ENCODE measurements around the gene PSMC3. TPM values are rescaled to one million over a fixed set of nuclear protein-coding genes. Genes with fewer than 3 reads are reported as not detected.

PSMC3 gene
- total and polyA plus RNA-seq, 2 of the 13 experiments (the other 11 are each of a cell fraction or from before 2014, with no cell fraction given): 75.8 to 214 TPM

DNA sequence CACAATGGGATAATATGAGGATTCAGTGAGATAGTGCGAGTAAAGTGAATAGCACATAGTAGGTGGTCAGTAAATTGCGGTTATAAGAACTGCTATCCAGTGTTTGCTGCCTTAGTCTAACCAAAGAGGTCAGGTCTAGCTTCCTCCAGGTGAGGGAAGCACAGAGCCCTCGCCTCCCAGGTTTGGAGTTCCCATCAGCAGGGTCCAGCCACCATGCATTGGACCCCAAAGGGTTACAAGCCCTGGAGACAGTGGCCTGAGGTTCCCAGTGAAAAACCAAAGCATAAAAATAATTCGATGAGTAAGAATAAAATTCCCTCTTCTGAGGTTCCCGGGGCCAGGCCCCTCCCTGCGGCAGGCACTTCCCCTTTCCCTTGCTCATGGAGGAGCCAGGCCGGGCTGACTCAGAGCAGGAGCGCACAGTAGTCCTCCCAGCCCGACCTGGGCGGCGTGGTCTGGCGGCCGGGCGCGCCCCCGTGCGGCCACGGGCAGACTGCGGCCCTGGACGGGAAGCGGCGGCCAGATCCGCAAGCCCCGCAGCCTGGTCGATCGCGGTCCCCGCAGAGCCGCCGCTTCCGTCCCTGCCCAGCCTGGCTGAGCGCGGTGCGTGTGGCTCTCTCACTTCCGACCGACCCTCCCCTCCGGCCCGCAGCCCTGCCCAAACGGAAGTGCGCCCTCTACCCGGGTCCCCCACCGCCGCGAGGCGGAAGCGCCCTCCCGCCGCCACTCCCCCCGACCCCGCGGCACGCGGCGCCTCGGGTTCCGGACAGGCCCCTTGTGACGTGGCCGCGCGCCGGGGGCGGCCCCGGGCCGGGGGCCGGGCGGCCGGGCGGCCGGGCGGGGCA is 18.3 kb downstream of the PSMC3 start, which contains the start of gene SLC39A13 (continued):
- 0 out of 2 replicates have a peak, but pooled peaks have one; percentile 71 for TF ChIP-seq ZNF83 (CRISPR knock-in tag; IDR thresholded peaks at IDR 0.05; ENCODE audit: borderline replicate concordance)
- TF ChIP-seq ZNF275 (CRISPR knock-in tag; IDR thresholded peaks at IDR 0.05; ENCODE audit: borderline replicate concordance): no peak
- no peak for TF ChIP-seq ZNF432 (CRISPR knock-in tag; IDR thresholded peaks at IDR 0.05; ENCODE audit: borderline replicate concordance)
- peak; percentile 87 for TF ChIP-seq IKZF5 (CRISPR knock-in tag; IDR thresholded peaks at IDR 0.05)
- TF ChIP-seq, protein P1, sequence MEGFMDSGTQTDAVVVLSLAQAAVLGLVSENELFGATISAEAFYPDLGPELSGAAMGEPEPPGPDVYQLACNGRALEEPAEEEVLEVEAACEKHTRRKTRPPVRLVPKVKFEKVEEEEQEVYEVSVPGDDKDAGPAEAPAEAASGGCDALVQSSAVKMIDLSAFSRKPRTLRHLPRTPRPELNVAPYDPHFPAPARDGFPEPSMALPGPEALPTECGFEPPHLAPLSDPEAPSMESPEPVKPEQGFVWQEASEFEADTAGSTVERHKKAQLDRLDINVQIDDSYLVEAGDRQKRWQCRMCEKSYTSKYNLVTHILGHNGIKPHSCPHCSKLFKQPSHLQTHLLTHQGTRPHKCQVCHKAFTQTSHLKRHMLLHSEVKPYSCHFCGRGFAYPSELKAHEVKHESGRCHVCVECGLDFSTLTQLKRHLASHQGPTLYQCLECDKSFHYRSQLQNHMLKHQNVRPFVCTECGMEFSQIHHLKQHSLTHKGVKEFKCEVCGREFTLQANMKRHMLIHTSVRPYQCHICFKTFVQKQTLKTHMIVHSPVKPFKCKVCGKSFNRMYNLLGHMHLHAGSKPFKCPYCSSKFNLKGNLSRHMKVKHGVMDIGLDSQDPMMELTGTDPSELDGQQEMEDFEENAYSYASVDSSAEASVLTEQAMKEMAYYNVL (CRISPR knock-in tag; IDR thresholded peaks at IDR 0.05; ENCODE audit: borderline replicate concordance): peak; percentile 79
- peak; percentile 85 for TF ChIP-seq POLR2G (IDR thresholded peaks at IDR 0.05; ENCODE audit: low read depth, low read length)
- TF ChIP-seq, protein P2, sequence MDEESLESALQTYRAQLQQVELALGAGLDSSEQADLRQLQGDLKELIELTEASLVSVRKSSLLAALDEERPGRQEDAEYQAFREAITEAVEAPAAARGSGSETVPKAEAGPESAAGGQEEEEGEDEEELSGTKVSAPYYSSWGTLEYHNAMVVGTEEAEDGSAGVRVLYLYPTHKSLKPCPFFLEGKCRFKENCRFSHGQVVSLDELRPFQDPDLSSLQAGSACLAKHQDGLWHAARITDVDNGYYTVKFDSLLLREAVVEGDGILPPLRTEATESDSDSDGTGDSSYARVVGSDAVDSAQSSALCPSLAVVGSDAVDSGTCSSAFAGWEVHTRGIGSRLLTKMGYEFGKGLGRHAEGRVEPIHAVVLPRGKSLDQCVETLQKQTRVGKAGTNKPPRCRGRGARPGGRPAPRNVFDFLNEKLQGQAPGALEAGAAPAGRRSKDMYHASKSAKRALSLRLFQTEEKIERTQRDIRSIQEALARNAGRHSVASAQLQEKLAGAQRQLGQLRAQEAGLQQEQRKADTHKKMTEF (CRISPR knock-in tag; IDR thresholded peaks at IDR 0.05): peak; percentile 88
- no peak for TF ChIP-seq NFYB (CRISPR knock-in tag; IDR thresholded peaks at IDR 0.05)
- TF ChIP-seq SIN3B (IDR thresholded peaks at IDR 0.05; ENCODE audit: low read length): peak; percentile 78
- TF ChIP-seq SCMH1 (CRISPR knock-in tag; IDR thresholded peaks at IDR 0.05; ENCODE audit: borderline replicate concordance): no peak
- TF ChIP-seq TERF1 (CRISPR knock-in tag; IDR thresholded peaks at IDR 0.05): 0 out of 2 replicates have a peak, but pooled peaks have one; percentile 45
- 0 out of 2 replicates have a peak, but pooled peaks have one; percentile 66 for TF ChIP-seq ZBTB3 (CRISPR knock-in tag; IDR thresholded peaks at IDR 0.05; ENCODE audit: borderline replicate concordance, low read depth)
- TF ChIP-seq JUNB (CRISPR knock-in tag; IDR thresholded peaks at IDR 0.05; ENCODE audit: borderline replicate concordance): no peak
- TF ChIP-seq XBP1 (CRISPR knock-in tag; IDR thresholded peaks at IDR 0.05): no peak
- no peak for TF ChIP-seq ZNF891 (CRISPR knock-in tag; IDR thresholded peaks at IDR 0.05)
- TF ChIP-seq KDM1A (CRISPR knock-in tag; IDR thresholded peaks at IDR 0.05): no peak
- TF ChIP-seq PHF5A (CRISPR knock-in tag; IDR thresholded peaks at IDR 0.05; ENCODE audit: low read depth, unreplicated experiment): no peak
- no peak for TF ChIP-seq PLSCR1 (CRISPR knock-in tag; IDR thresholded peaks at IDR 0.05; ENCODE audit: borderline replicate concordance)
- no peak for TF ChIP-seq SMARCC2 (IDR thresholded peaks at IDR 0.05)
- 0 out of 2 replicates have a peak, but pooled peaks have one; percentile 7 for TF ChIP-seq HMG20A (CRISPR knock-in tag; IDR thresholded peaks at IDR 0.05; ENCODE audit: borderline replicate concordance)
- no peak for TF ChIP-seq CBX1 (IDR thresholded peaks at IDR 0.05; ENCODE audit: low read depth)
